Measurements from ENCODE around the gene CLBA1. TPM values are rescaled to one million over a fixed set of nuclear protein-coding genes. Genes with fewer than 3 reads are reported as not detected.
A peak's percentile ranks its signal among the peaks of the same experiment; 100 is the strongest.

Gene CLBA1
- total and polyA plus RNA-seq, 2 donors = 3.3 to 12.9 TPM

DNA sequence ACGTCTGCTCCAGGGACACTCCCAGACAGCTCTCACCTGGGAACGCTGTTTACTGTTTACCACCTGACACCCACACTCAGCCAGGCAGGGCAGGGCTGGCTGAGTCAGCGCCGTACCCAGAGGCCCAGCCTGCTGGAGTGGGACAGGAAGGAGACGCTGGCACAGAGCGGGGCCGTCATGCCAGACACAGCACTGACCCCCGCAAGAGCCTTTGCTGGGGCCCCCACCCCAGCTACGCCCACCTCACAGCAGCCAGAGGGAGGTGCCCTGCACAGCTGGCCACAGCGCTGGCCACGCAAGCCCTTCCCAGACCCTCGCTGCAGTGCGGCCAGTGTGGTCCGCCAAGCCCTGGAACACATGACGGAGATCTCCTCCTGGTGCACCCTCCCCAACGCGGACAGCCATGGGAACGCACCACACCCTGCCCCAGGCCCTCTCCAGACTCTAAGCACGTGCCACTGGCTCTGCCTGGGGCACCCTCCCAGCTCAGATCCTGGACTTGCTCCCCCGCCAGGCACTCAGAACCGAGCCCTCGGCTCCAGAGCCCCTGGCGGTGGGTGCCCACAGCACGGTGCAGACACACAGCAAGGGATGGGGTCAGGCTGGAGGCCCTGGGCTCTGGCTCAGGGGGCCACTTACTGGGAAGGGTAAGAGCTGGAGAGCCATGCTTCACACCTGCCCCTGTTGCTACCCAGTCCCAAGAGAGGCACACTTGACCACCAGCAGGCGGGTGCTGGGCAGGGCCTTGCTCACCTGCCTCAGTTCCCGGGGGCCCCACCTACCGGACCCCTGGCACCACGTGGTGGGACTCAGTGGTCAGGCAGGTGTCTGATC, 13.1 kb upstream of the CLBA1 start:
- Histone ChIP-seq H3K4me3 (ENCODE audit: low read length in 2 of 2) (no peak overlapping the region), H3K27ac (ENCODE audit: low read depth in 1 of 2, low read length in 1 of 2) (no peak overlapping the region), H3K27me3 (ENCODE audit: control insufficient read depth in 2 of 2, insufficient read depth in 1 of 2, low read length in 1 of 2) (peaks cover 18 to 54% of the 10 kb centered on the region in 2 donors), H3K36me3 (ENCODE audit: control insufficient read depth in 2 of 2, insufficient read depth in 2 of 2, low read length in 1 of 2) (no peaks in the 10 kb centered on the region), H3K4me1 (ENCODE audit: control insufficient read depth in 2 of 2, insufficient read depth in 2 of 2, low read length in 2 of 2) (peaks cover 2 to 19% of the 10 kb centered on the region in 2 donors), H3K9me3 (ENCODE audit: control insufficient read depth in 2 of 2, insufficient read depth in 1 of 2, low read length in 1 of 2) (peaks cover 0 to 5% of the 10 kb centered on the region in 2 donors)
- WGBS = 92% methylated on average over 28 of the region's 28 CpGs
- no peak for DNase-seq (ENCODE audit: low read depth in 6 of 9, low spot score in 9 of 9)

DNA sequence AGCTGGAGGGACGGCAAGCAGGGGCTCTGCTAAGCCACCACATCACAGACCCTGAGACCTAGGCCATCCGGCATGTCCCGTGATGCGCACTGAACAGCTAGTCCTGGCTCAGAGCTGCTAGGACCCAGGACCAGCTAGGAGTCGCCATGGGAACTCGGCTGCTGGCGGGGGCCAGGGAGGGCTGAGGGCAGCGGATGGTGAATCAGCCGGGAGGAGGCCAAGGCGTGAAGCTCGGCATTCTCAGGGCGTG, 12.5 kb upstream of the CLBA1 start:
- WGBS = 89% methylated on average over 12 of the region's 12 CpGs

DNA sequence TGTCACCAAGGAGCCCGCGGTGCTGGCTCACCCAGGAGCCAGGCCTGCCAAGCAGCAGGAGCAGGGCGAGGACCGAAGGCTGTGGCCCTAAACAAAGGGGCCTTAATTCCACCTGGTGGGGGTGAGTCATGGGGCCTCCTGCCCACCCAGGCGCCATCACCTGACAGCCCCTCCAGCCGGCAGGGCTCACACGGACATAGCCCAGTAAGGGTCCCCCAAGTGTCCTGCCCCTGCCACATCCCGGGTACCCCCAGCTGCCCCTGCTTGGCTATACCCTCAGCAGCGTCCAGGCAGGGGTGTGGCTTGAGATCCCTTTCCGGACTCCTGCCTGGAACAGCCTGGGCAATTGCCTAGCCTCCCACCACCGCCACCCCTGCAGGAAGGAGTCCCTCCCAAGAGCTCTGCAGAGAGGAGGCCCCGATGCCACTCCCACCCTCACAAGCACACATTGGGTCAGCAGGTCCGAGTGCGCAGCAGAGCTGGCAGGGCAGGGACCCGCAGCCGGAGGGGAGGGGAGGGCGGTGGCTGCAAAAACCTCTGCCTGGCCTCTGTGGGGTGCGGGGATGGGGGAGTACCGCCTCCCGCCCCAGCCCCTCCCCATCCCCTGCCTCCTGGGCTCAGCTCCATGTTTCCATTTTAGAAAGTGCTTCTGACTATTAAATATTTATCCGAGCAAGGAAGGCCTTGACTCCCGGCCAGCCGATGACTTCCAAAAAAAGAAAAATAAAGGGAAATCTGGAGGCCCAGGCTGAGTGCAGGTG, 12.0 kb upstream of the CLBA1 start:
- Histone ChIP-seq H3K4me3 (ENCODE audit: low read length in 2 of 2) (no peak overlapping the region), H3K4me1 (ENCODE audit: control insufficient read depth in 2 of 2, insufficient read depth in 2 of 2, low read length in 2 of 2) (peaks cover 4 to 14% of the 10 kb centered on the region in 2 donors), H3K9me3 (ENCODE audit: control insufficient read depth in 2 of 2, insufficient read depth in 1 of 2, low read length in 1 of 2) (peaks cover 0 to 6% of the 10 kb centered on the region in 2 donors), H3K27ac (ENCODE audit: low read depth in 1 of 2, low read length in 1 of 2) (peak overlapping the region in 1 of 2 donors; percentile 1), H3K27me3 (ENCODE audit: control insufficient read depth in 2 of 2, insufficient read depth in 1 of 2, low read length in 1 of 2) (peaks cover 23 to 52% of the 10 kb centered on the region in 2 donors), H3K36me3 (ENCODE audit: control insufficient read depth in 2 of 2, insufficient read depth in 2 of 2, low read length in 1 of 2) (no peaks in the 10 kb centered on the region)
- 88% methylated on average over 23 of the region's 23 CpGs for WGBS
- no peak for DNase-seq (ENCODE audit: low read depth in 6 of 9, low spot score in 9 of 9)

More for the DNA sequence above, 12.5 kb upstream of the CLBA1 start:
- H3K27ac ChIP-seq (ENCODE audit: low read depth in 1 of 2, low read length in 1 of 2) = no peak overlapping the region
- H3K4me3 ChIP-seq (ENCODE audit: low read length in 2 of 2) = no peak overlapping the region
- H3K4me1 ChIP-seq (ENCODE audit: control insufficient read depth in 2 of 2, insufficient read depth in 2 of 2, low read length in 2 of 2) = peaks cover 4 to 17% of the 10 kb centered on the region in 2 donors
- no peaks in the 10 kb centered on the region for H3K36me3 ChIP-seq (ENCODE audit: control insufficient read depth in 2 of 2, insufficient read depth in 2 of 2, low read length in 1 of 2)
- H3K27me3 ChIP-seq (ENCODE audit: control insufficient read depth in 2 of 2, insufficient read depth in 1 of 2, low read length in 1 of 2) = peaks cover 19 to 54% of the 10 kb centered on the region in 2 donors
- DNase-seq (ENCODE audit: low read depth in 6 of 9, low spot score in 9 of 9) = no peak
- peaks cover 0 to 6% of the 10 kb centered on the region in 2 donors for H3K9me3 ChIP-seq (ENCODE audit: control insufficient read depth in 2 of 2, insufficient read depth in 1 of 2, low read length in 1 of 2)

GRCh38 chr14:104974146-104974541, 11.4 kb upstream of the CLBA1 start:
- no peak overlapping the region for H3K4me3 ChIP-seq (ENCODE audit: low read length in 2 of 2)
- no peaks in the 10 kb centered on the region for H3K36me3 ChIP-seq (ENCODE audit: control insufficient read depth in 2 of 2, insufficient read depth in 2 of 2, low read length in 1 of 2)
- H3K27me3 ChIP-seq (ENCODE audit: control insufficient read depth in 2 of 2, insufficient read depth in 1 of 2, low read length in 1 of 2) = peaks cover 28 to 52% of the 10 kb centered on the region in 2 donors
- H3K9me3 ChIP-seq (ENCODE audit: control insufficient read depth in 2 of 2, insufficient read depth in 1 of 2, low read length in 1 of 2) = peaks cover 0 to 6% of the 10 kb centered on the region in 2 donors
- 93% methylated on average over 13 of the region's 13 CpGs for WGBS
- peaks cover 4 to 15% of the 10 kb centered on the region in 2 donors for H3K4me1 ChIP-seq (ENCODE audit: control insufficient read depth in 2 of 2, insufficient read depth in 2 of 2, low read length in 2 of 2)
- DNase-seq (ENCODE audit: low read depth in 6 of 9, low spot score in 9 of 9) = no peak
- H3K27ac ChIP-seq (ENCODE audit: low read depth in 1 of 2, low read length in 1 of 2) = no peak overlapping the region

DNA sequence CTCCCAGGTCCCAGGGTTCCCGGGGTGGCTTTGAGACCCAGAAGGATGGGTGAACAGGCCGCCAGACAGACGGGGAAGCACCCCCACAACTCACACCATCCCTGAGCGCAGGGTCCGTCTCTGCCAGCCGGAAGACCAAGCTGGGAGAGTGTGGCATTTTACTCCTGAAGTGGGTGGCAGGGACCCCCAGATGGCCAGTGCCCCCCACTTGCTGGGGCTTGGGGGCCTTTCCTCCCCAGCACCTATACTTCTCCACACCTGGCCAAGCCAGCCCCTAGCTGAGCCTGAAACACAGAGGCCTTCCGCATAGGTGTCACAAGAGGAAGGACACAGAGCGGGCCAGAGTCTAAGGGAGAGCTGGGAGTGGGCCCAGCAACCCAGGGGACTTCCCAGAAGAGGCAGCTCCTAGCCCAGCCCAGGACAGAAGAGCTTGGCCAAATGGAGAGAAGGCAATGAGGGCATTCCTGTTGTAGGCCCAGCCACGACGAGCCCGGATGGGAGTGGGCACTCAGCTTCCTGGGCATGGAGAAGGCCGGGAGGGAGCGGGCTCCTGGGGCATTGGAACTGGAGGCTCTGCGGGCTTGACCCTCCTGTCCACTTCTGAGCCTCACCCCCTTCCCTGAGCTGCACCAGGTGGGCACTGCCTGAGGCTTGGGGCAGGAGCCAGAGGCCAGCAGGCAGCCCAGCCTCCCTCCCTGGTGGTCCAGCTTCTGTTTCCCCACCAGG, 10.8 kb upstream of the CLBA1 start:
- WGBS = 97% methylated on average over 14 of the region's 14 CpGs
- DNase-seq (ENCODE audit: low read depth in 6 of 9, low spot score in 9 of 9) = no peak
- H3K4me3 ChIP-seq (ENCODE audit: low read length in 2 of 2) = no peak overlapping the region
- H3K27ac ChIP-seq (ENCODE audit: low read depth in 1 of 2, low read length in 1 of 2) = no peak overlapping the region
- H3K27me3 ChIP-seq (ENCODE audit: control insufficient read depth in 2 of 2, insufficient read depth in 1 of 2, low read length in 1 of 2) = peaks cover 31 to 53% of the 10 kb centered on the region in 2 donors
- H3K4me1 ChIP-seq (ENCODE audit: control insufficient read depth in 2 of 2, insufficient read depth in 2 of 2, low read length in 2 of 2) = peaks cover 4 to 15% of the 10 kb centered on the region in 2 donors
- peaks cover 0 to 6% of the 10 kb centered on the region in 2 donors for H3K9me3 ChIP-seq (ENCODE audit: control insufficient read depth in 2 of 2, insufficient read depth in 1 of 2, low read length in 1 of 2)
- H3K36me3 ChIP-seq (ENCODE audit: control insufficient read depth in 2 of 2, insufficient read depth in 2 of 2, low read length in 1 of 2) = no peaks in the 10 kb centered on the region

DNA sequence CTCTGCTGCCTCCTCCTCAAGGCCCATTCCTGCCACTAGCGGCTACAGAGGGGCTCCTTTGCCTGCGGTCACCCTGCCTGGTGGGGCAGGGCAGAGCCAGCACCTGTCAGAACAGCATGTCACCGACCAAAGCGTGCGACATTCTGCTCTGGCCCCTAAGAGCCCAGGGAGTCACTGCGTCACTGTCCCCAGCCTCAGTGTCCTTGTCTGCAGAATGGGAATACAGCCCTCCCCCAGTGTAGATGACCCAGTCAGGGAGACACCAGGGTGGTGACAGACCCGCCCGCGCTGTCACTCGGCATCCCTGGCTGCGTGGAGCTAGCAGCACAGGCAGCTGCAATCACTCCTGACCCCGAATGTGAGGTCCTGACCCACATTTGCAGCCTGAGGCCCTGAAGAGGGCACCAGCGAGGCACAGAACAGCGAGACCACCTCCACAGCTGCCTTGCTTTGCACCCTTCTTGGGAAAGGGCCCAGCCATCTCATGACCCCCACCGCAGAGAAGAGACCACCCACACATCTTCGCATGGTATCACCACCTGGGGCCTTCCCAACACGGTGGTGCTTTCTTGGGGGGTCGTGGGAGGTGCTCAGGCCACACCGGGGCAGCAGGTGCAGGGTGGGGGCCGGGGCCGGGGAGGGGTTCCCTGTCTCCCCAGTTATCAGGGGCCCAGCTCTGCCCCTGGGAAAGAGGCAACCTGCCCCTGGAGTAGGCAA, 9.9 kb upstream of the CLBA1 start:
- H3K36me3 ChIP-seq (ENCODE audit: control insufficient read depth in 2 of 2, insufficient read depth in 2 of 2, low read length in 1 of 2) = no peaks in the 10 kb centered on the region
- DNase-seq (ENCODE audit: low read depth in 6 of 9, low spot score in 9 of 9) = peak in 6 of 9 donors; percentile 9 to 55 (median 28)
- no peak overlapping the region for H3K27ac ChIP-seq (ENCODE audit: low read depth in 1 of 2, low read length in 1 of 2)
- H3K27me3 ChIP-seq (ENCODE audit: control insufficient read depth in 2 of 2, insufficient read depth in 1 of 2, low read length in 1 of 2) = peaks cover 35 to 61% of the 10 kb centered on the region in 2 donors
- H3K9me3 ChIP-seq (ENCODE audit: control insufficient read depth in 2 of 2, insufficient read depth in 1 of 2, low read length in 1 of 2) = peaks cover 0 to 6% of the 10 kb centered on the region in 2 donors
- 55% methylated on average over 21 of the region's 21 CpGs for WGBS
- peaks cover 4 to 15% of the 10 kb centered on the region in 2 donors for H3K4me1 ChIP-seq (ENCODE audit: control insufficient read depth in 2 of 2, insufficient read depth in 2 of 2, low read length in 2 of 2)
- H3K4me3 ChIP-seq (ENCODE audit: low read length in 2 of 2) = no peak overlapping the region

GRCh38 chr14:104976198-104977007, 9.2 kb upstream of the CLBA1 start:
- Histone ChIP-seq H3K4me3 (ENCODE audit: low read length in 2 of 2) (no peak overlapping the region), H3K27ac (ENCODE audit: low read depth in 1 of 2, low read length in 1 of 2) (no peak overlapping the region), H3K4me1 (ENCODE audit: control insufficient read depth in 2 of 2, insufficient read depth in 2 of 2, low read length in 2 of 2) (peaks cover 4 to 15% of the 10 kb centered on the region in 2 donors), H3K9me3 (ENCODE audit: control insufficient read depth in 2 of 2, insufficient read depth in 1 of 2, low read length in 1 of 2) (peaks cover 0 to 6% of the 10 kb centered on the region in 2 donors), H3K36me3 (ENCODE audit: control insufficient read depth in 2 of 2, insufficient read depth in 2 of 2, low read length in 1 of 2) (no peaks in the 10 kb centered on the region), H3K27me3 (ENCODE audit: control insufficient read depth in 2 of 2, insufficient read depth in 1 of 2, low read length in 1 of 2) (peaks cover 37 to 69% of the 10 kb centered on the region in 2 donors)
- WGBS = 53% methylated on average over 21 of the region's 21 CpGs
- peak; percentile 41 to 84 (median 71) for DNase-seq (ENCODE audit: low read depth in 6 of 9, low spot score in 9 of 9)
